ENCODE results near the gene LYL1.
A peak's percentile ranks its signal among the peaks of the same experiment; 100 is the strongest.

Gene LYL1

GRCh38 chr19:13104848-13105711 is 2.4 kb upstream of the LYL1 start:
- H3K9me3 ChIP-seq (ENCODE audit: control insufficient read depth, low read length): no peaks in the 10 kb centered on the region
- peak overlapping the region; percentile 68 for H3K4me3 ChIP-seq (ENCODE audit: insufficient read depth, low read depth, low read length, poor library complexity, severe bottlenecking)
- no peaks in the 10 kb centered on the region for H3K27me3 ChIP-seq (replicated peaks; ENCODE audit: control insufficient read depth, insufficient read depth, low read length, poor library complexity, severe bottlenecking)
- peak overlapping the region; percentile 66 for H3K27ac ChIP-seq (ENCODE audit: insufficient read depth, low read length, poor library complexity, severe bottlenecking)
- no peak for DNase-seq
- H3K36me3 ChIP-seq (ENCODE audit: control insufficient read depth, insufficient read depth, low read length): peaks cover 9% of the 10 kb centered on the region
- H3K4me1 ChIP-seq (ENCODE audit: control insufficient read depth, insufficient read depth, low read length, poor library complexity, severe bottlenecking): peaks cover 46% of the 10 kb centered on the region

DNA sequence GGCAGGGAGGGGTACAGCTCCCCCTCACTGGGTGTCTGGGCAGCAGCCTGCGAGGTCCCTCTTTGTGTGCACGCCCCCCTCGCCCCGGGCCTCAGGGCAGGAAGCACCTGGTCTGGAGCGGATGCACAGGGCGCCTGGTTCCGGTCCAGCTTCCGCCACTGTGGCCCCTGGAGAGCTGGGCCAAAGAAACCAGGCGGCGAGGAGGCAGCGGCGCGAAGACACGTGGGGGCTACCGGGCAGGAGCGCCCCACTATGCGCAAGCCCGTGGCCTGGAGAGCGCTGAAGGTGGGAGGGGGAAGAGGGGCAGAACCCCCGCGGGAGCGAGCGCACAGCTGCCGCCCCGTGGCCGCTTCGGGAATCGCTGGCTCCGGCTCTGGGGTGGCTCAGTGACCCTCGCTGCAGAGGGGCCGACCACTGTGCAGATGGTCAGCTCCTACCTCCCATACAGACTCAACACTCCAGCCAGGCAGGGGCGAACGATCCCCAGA is 1.7 kb upstream of the LYL1 start:
- DNase-seq: peak in 2 of 3 donors; percentile 44 to 57
- Histone ChIP-seq H3K4me3 (ENCODE audit: insufficient read depth, low read depth, low read length, poor library complexity, severe bottlenecking) (peak overlapping the region; percentile 68), H3K9me3 (ENCODE audit: control insufficient read depth, low read length) (no peaks in the 10 kb centered on the region), H3K27me3 (replicated peaks; ENCODE audit: control insufficient read depth, insufficient read depth, low read length, poor library complexity, severe bottlenecking) (no peaks in the 10 kb centered on the region), H3K36me3 (ENCODE audit: control insufficient read depth, insufficient read depth, low read length) (peaks cover 4% of the 10 kb centered on the region), H3K27ac (ENCODE audit: insufficient read depth, low read length, poor library complexity, severe bottlenecking) (peak overlapping the region; percentile 66), H3K4me1 (ENCODE audit: control insufficient read depth, insufficient read depth, low read length, poor library complexity, severe bottlenecking) (peaks cover 51% of the 10 kb centered on the region)

GRCh38 chr19:13103581-13104359 is 1.1 kb upstream of the LYL1 start:
- Histone ChIP-seq H3K4me1 (ENCODE audit: control insufficient read depth, insufficient read depth, low read length, poor library complexity, severe bottlenecking) (peaks cover 55% of the 10 kb centered on the region), H3K4me3 (ENCODE audit: insufficient read depth, low read depth, low read length, poor library complexity, severe bottlenecking) (peak overlapping the region; percentile 68), H3K27me3 (replicated peaks; ENCODE audit: control insufficient read depth, insufficient read depth, low read length, poor library complexity, severe bottlenecking) (no peaks in the 10 kb centered on the region), H3K36me3 (ENCODE audit: control insufficient read depth, insufficient read depth, low read length) (no peaks in the 10 kb centered on the region), H3K27ac (ENCODE audit: insufficient read depth, low read length, poor library complexity, severe bottlenecking) (peak overlapping the region; percentile 66), H3K9me3 (ENCODE audit: control insufficient read depth, low read length) (no peaks in the 10 kb centered on the region)
- DNase-seq: no peak

GRCh38 chr19:13102416-13102665 is 317 bp downstream of the LYL1 start:
- Histone ChIP-seq H3K9me3 (ENCODE audit: control insufficient read depth, low read length) (no peaks in the 10 kb centered on the region), H3K4me3 (ENCODE audit: insufficient read depth, low read depth, low read length, poor library complexity, severe bottlenecking) (peak overlapping the region; percentile 63), H3K27ac (ENCODE audit: insufficient read depth, low read length, poor library complexity, severe bottlenecking) (peak overlapping the region; percentile 65), H3K36me3 (ENCODE audit: control insufficient read depth, insufficient read depth, low read length) (no peaks in the 10 kb centered on the region), H3K27me3 (replicated peaks; ENCODE audit: control insufficient read depth, insufficient read depth, low read length, poor library complexity, severe bottlenecking) (peaks cover 5% of the 10 kb centered on the region), H3K4me1 (ENCODE audit: control insufficient read depth, insufficient read depth, low read length, poor library complexity, severe bottlenecking) (peaks cover 68% of the 10 kb centered on the region)
- DNase-seq: no peak

- Histone ChIP-seq H3K27ac (ENCODE audit: insufficient read depth, low read length, poor library complexity, severe bottlenecking) (peak overlapping the region; percentile 65), H3K4me1 (ENCODE audit: control insufficient read depth, insufficient read depth, low read length, poor library complexity, severe bottlenecking) (peaks cover 72% of the 10 kb centered on the region), H3K4me3 (ENCODE audit: insufficient read depth, low read depth, low read length, poor library complexity, severe bottlenecking) (peak overlapping the region; percentile 63)
Measured at GRCh38 chr19:13101590-13102415, 855 bp downstream of the LYL1 start.

DNA sequence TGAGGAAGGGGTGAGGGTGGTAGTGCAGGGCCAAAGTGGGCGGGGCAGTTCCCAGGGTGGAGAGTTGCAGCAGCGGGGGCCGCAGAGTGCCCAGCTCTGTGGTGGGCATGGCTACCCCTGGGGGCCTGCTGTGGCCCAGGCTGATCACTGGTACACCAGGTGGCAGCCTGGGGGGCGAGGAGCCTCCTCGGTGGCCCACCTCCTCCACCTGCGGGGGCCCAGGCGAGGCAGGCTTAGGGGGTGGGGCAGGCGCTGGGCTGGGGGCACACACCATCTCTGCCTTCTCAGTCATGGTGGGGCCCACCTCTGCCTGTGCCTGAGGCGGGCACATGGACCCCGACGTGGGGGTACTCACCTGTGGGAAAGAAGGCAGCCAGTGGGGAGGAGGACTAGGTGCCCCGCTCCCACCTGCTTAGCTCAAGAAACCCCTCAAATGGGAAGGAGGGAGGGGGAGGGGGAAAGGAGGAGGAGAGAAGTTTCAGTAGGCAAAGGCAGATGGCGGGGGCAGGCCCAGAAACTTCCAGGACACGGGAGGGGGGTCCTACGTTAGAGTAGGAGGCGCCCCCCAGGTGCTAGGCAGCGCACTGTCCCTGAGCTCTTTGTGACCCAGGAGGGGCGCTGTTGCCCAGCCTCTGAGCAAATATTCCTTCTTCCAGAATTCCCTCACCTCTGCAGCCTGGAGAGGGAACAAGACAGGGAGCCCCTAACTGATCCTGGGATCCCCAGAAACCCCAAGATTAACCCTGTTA is 1.6 kb downstream of the LYL1 start:
- Histone ChIP-seq H3K4me3 (ENCODE audit: insufficient read depth, low read depth, low read length, poor library complexity, severe bottlenecking) (peak overlapping the region; percentile 63), H3K27me3 (replicated peaks; ENCODE audit: control insufficient read depth, insufficient read depth, low read length, poor library complexity, severe bottlenecking) (peaks cover 19% of the 10 kb centered on the region), H3K9me3 (ENCODE audit: control insufficient read depth, low read length) (no peaks in the 10 kb centered on the region), H3K4me1 (ENCODE audit: control insufficient read depth, insufficient read depth, low read length, poor library complexity, severe bottlenecking) (peaks cover 80% of the 10 kb centered on the region), H3K36me3 (ENCODE audit: control insufficient read depth, insufficient read depth, low read length) (no peaks in the 10 kb centered on the region), H3K27ac (ENCODE audit: insufficient read depth, low read length, poor library complexity, severe bottlenecking) (peak overlapping the region; percentile 40)
- no peak for DNase-seq

More at GRCh38 chr19:13101590-13102415, 855 bp downstream of the LYL1 start:
- Histone ChIP-seq H3K36me3 (ENCODE audit: control insufficient read depth, insufficient read depth, low read length) (no peaks in the 10 kb centered on the region), H3K9me3 (ENCODE audit: control insufficient read depth, low read length) (no peaks in the 10 kb centered on the region), H3K27me3 (replicated peaks; ENCODE audit: control insufficient read depth, insufficient read depth, low read length, poor library complexity, severe bottlenecking) (peaks cover 11% of the 10 kb centered on the region)
- no peak for DNase-seq

- H3K4me3 ChIP-seq (ENCODE audit: insufficient read depth, low read depth, low read length, poor library complexity, severe bottlenecking): no peak overlapping the region
- H3K9me3 ChIP-seq (ENCODE audit: control insufficient read depth, low read length): no peaks in the 10 kb centered on the region
- H3K27ac ChIP-seq (ENCODE audit: insufficient read depth, low read length, poor library complexity, severe bottlenecking): peak overlapping the region; percentile 85
- DNase-seq: peak in 2 of 3 donors; percentile 59 to 66
- H3K27me3 ChIP-seq (replicated peaks; ENCODE audit: control insufficient read depth, insufficient read depth, low read length, poor library complexity, severe bottlenecking): peaks cover 26% of the 10 kb centered on the region
- peaks cover 85% of the 10 kb centered on the region for H3K4me1 ChIP-seq (ENCODE audit: control insufficient read depth, insufficient read depth, low read length, poor library complexity, severe bottlenecking)
- no peaks in the 10 kb centered on the region for H3K36me3 ChIP-seq (ENCODE audit: control insufficient read depth, insufficient read depth, low read length)
Measured at GRCh38 chr19:13100031-13100588, 2.5 kb downstream of the LYL1 start.

DNA sequence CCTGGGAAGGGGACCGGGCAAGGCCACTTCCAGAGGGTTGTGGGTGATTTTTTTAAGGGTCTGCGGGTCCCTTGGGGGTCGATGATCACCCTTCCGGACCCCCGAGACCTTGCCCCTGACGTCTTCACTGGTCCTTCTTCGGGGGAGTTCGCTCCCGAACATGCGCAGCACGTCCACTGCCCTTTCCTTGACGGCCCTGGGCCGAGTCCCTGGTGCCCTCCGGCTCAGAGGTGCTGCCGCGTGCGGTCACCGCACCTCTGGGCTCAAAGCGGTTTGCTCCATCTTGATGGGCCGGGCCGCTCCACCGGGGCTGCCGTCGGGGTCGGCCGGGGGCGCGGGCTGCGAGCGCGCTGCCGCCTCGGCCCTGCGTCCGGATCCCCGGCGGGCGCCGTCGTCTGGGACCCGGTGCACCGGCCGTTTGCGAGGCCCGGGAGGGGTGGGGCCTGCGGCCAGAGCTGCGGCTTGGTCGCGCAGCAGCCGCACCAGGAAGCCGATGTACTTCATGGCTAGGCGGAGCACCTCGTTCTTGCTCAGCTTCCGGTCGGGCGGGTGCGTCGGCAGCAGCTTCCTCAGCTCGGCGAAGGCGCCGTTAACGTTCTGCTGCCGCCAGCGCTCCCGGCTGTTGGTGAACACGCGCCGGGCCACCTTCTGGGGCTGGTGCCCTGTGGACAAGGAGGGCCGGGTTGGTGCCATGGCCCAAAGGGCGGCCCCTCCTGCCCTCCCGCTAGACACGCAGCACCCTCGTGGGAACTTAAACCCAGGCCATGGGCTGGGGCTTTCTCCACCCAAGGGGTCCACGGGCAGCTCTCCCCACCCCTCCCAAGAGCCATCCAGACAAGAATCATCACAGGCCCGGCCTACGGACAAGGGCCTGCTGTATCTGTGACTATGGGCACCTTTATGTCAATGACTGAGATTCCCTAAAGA is 3.3 kb downstream of the LYL1 start:
- DNase-seq: peak; percentile 69 to 72 (median 71)
- Histone ChIP-seq H3K4me3 (ENCODE audit: insufficient read depth, low read depth, low read length, poor library complexity, severe bottlenecking) (peak overlapping the region; percentile 40), H3K27ac (ENCODE audit: insufficient read depth, low read length, poor library complexity, severe bottlenecking) (peak overlapping the region; percentile 85)

More for the DNA sequence above, 3.3 kb downstream of the LYL1 start:
- H3K27me3 ChIP-seq (replicated peaks; ENCODE audit: control insufficient read depth, insufficient read depth, low read length, poor library complexity, severe bottlenecking): peaks cover 26% of the 10 kb centered on the region
- H3K9me3 ChIP-seq (ENCODE audit: control insufficient read depth, low read length): no peaks in the 10 kb centered on the region
- peaks cover 85% of the 10 kb centered on the region for H3K4me1 ChIP-seq (ENCODE audit: control insufficient read depth, insufficient read depth, low read length, poor library complexity, severe bottlenecking)
- no peaks in the 10 kb centered on the region for H3K36me3 ChIP-seq (ENCODE audit: control insufficient read depth, insufficient read depth, low read length)
